ENCODE data around the gene RNF213. TPM values are rescaled to one million over a fixed set of nuclear protein-coding genes. Genes with fewer than 3 reads are reported as not detected.
A peak's percentile ranks its signal among the peaks of the same experiment; 100 is the strongest.

Gene RNF213
- total RNA-seq (100 to 1,000 TPM; 303 to 481 (median 353) TPM), polyA plus RNA-seq (10 to 100 TPM; 36.7 to 78.7 (median 57.0) TPM)
- long read RNA-seq, donor 1, partial matches to known transcripts = 35 of 36 reads
- long read RNA-seq, donor 1, other reads (novel, unspliced or antisense) = 0 of 36 reads
- long read RNA-seq, donor 2, partial matches to known transcripts = 6 of 7 reads
- long read RNA-seq, donor 2, other reads (novel, unspliced or antisense) = 0 of 7 reads

DNA sequence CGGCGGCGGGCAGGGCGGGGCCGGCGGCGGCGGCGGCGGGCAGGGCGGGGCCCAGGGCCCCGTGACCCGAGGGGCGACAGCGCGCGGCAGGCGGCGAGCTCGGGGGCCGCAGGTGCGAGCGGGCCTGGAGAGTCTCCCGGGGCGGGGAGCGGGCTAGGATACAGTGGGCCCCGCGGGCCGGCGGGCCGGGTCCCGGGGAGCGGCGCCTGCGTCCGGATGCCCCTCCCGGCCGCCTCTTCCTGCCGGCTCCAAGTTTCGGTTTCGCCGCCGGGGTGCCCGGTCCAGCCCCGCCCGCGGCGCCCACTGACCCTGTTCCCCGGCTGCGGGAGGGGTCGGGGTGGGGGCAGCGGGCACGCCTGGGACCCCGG lies at the start of gene RNF213:
Gene RNF213 (plus strand): TSS at position 62 of the 368 bp plus-strand sequence. CDS start 2,830 bp downstream, outside the sequence.
- H3K9me3 ChIP-seq = no peaks in the 10 kb centered on the region
- peaks cover 24 to 74% (median 64%) of the 10 kb centered on the region in 6 donors for H3K4me1 ChIP-seq
- TF ChIP-seq POLR2A (IDR thresholded peaks at IDR 0.05) (peak in 2 of 3 donors; percentile 8 to 66), POLR2AphosphoS5 (IDR thresholded peaks at IDR 0.05) (peak; percentile 65 to 79 (median 78))
- TF ChIP-seq, protein P1, sequence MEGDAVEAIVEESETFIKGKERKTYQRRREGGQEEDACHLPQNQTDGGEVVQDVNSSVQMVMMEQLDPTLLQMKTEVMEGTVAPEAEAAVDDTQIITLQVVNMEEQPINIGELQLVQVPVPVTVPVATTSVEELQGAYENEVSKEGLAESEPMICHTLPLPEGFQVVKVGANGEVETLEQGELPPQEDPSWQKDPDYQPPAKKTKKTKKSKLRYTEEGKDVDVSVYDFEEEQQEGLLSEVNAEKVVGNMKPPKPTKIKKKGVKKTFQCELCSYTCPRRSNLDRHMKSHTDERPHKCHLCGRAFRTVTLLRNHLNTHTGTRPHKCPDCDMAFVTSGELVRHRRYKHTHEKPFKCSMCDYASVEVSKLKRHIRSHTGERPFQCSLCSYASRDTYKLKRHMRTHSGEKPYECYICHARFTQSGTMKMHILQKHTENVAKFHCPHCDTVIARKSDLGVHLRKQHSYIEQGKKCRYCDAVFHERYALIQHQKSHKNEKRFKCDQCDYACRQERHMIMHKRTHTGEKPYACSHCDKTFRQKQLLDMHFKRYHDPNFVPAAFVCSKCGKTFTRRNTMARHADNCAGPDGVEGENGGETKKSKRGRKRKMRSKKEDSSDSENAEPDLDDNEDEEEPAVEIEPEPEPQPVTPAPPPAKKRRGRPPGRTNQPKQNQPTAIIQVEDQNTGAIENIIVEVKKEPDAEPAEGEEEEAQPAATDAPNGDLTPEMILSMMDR (IDR thresholded peaks at IDR 0.05 in 8 of 11, conservative IDR thresholded peaks at IDR 0.05 in 3 of 11) = no peak
- intact Hi-C loops (cut with DNase I; ENCODE audit: low total_unique reads) = no loop called here
- 0 to 3% (median 1%) methylated on average over 1 to 52 of the region's 54 CpGs; no CpG with 5 or more reads in 1 of the 5 donors for WGBS, 5 donors
- H3K4me3 ChIP-seq = peak within 1 kb of the TSS; percentile 78 to 99 (median 95)
- peak within 1 kb of the TSS; percentile 97 to 100 (median 99) for H3K27ac ChIP-seq
- H3K36me3 ChIP-seq = peaks cover 0 to 16% (median under 1%) of the 10 kb centered on the region in 6 donors
- H3K27me3 ChIP-seq (replicated peaks in 1 of 7) = no peaks in the 10 kb centered on the region
- peak; percentile 95 for DNase-seq

GRCh38 chr17:80212109-80212508 lies 48.5 kb upstream of the RNF213 start:
- no peak for DNase-seq
- H3K4me3 ChIP-seq = no peak overlapping the region
- 88 to 95% (median 92%) methylated on average over 14 to 22 of the region's 22 CpGs for WGBS, 5 donors
- peak in 2 of 3 donors; percentile 32 to 60 for TF ChIP-seq POLR2AphosphoS5 (IDR thresholded peaks at IDR 0.05)
- TF ChIP-seq, protein P1 (IDR thresholded peaks at IDR 0.05 in 8 of 11, conservative IDR thresholded peaks at IDR 0.05 in 3 of 11) = no peak
- peaks cover 0 to 42% (median 10%) of the 10 kb centered on the region in 6 donors for H3K4me1 ChIP-seq
- H3K27me3 ChIP-seq (replicated peaks in 1 of 7) = no peaks in the 10 kb centered on the region
- peaks cover 0 to 99% (median 84%) of the 10 kb centered on the region in 6 donors for H3K36me3 ChIP-seq
- intact Hi-C loops (cut with DNase I; ENCODE audit: low total_unique reads) = no loop called here
- no peaks in the 10 kb centered on the region for H3K9me3 ChIP-seq
- peak overlapping the region in 1 of 8 donors; percentile 60 for H3K27ac ChIP-seq

DNA sequence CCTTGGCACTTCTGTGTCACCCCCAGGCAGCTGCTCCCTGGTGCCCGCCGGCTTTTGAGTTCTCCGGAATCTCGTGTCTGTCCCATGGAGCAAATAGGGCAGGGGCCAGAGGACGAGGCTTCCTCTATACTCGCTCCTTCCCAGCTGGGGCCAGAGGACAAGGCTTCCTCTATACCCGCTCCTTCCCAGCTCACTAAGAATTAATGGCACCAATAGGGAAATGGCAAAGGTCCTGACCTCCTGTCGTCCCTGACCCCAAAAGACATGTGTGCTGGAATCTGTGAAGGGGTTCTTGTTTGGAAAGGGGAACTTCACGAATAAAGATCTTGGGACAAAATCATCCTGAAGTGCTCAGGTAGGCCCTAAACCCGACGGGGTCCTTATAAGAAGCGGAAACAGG lies 48.1 kb upstream of the RNF213 start:
- H3K27ac ChIP-seq = peak overlapping the region in 2 of 8 donors; percentile 60 to 67
- DNase-seq = no peak
- H3K9me3 ChIP-seq = no peaks in the 10 kb centered on the region
- peaks cover 0 to 99% (median 85%) of the 10 kb centered on the region in 6 donors for H3K36me3 ChIP-seq
- H3K4me3 ChIP-seq = no peak overlapping the region
- intact Hi-C loops (cut with DNase I; ENCODE audit: low total_unique reads) = no loop called here
- no peaks in the 10 kb centered on the region for H3K27me3 ChIP-seq (replicated peaks in 1 of 7)
- WGBS, 5 donors = 87 to 92% (median 89%) methylated on average over 11 to 12 of the region's 12 CpGs
- H3K4me1 ChIP-seq = peaks cover 0 to 46% (median 11%) of the 10 kb centered on the region in 6 donors
- TF ChIP-seq POLR2AphosphoS5 (IDR thresholded peaks at IDR 0.05) (no peak), POLR2A (IDR thresholded peaks at IDR 0.05) (no peak)
- TF ChIP-seq, protein P1 (IDR thresholded peaks at IDR 0.05 in 8 of 11, conservative IDR thresholded peaks at IDR 0.05 in 3 of 11) = no peak

- Histone ChIP-seq H3K27me3 (replicated peaks in 1 of 7) (no peaks in the 10 kb centered on the region), H3K36me3 (peaks cover 0 to 100% (median 84%) of the 10 kb centered on the region in 6 donors), H3K9me3 (no peaks in the 10 kb centered on the region), H3K27ac (peak overlapping the region in 4 of 8 donors; percentile 59 to 67 (median 64)), H3K4me3 (no peak overlapping the region), H3K4me1 (peaks cover 0 to 48% (median 15%) of the 10 kb centered on the region in 6 donors)
- intact Hi-C loops (cut with DNase I; ENCODE audit: low total_unique reads) = no loop called here
- WGBS, 5 donors = 55 to 62% (median 57%) methylated on average over 16 to 19 of the region's 19 CpGs
- DNase-seq = peak; percentile 79
- TF ChIP-seq POLR2A (IDR thresholded peaks at IDR 0.05) = no peak
- TF ChIP-seq, protein P1 (IDR thresholded peaks at IDR 0.05 in 8 of 11, conservative IDR thresholded peaks at IDR 0.05 in 3 of 11) = no peak
- TF ChIP-seq POLR2AphosphoS5 (IDR thresholded peaks at IDR 0.05) = no peak
These were observed 47.5 kb upstream of the RNF213 start for GRCh38 chr17:80212962-80213642.
